ENCODE measurements around the gene FLG.
"Not testable (repeated sequence)": the region's sequence is repeated elsewhere in the genome, so short reads cannot be mapped to it uniquely, and the experiment has no call there.

DNA sequence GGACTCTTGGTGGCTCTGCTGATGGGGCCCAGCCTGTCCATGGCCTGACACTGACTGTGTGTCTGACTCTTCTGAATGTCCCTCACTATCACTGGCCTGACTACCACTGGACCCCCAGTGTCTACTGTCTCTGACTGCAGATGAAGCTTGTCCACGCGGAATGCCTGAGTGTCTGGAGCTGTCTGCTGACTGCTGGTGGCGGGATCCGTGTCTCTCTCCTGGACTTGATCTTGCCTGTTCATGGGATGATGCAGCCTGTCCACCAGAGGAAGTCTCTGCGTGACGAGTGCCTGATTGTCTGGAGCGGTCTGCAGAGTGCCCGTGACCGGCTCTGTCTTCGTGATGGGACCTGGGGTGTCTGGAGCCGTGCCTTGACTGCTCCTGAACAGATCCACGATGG, 20.3 kb downstream of the FLG start:
- TF ChIP-seq POLR2A (IDR thresholded peaks at IDR 0.05) = not testable (repeated sequence)
- TF ChIP-seq, protein P1, sequence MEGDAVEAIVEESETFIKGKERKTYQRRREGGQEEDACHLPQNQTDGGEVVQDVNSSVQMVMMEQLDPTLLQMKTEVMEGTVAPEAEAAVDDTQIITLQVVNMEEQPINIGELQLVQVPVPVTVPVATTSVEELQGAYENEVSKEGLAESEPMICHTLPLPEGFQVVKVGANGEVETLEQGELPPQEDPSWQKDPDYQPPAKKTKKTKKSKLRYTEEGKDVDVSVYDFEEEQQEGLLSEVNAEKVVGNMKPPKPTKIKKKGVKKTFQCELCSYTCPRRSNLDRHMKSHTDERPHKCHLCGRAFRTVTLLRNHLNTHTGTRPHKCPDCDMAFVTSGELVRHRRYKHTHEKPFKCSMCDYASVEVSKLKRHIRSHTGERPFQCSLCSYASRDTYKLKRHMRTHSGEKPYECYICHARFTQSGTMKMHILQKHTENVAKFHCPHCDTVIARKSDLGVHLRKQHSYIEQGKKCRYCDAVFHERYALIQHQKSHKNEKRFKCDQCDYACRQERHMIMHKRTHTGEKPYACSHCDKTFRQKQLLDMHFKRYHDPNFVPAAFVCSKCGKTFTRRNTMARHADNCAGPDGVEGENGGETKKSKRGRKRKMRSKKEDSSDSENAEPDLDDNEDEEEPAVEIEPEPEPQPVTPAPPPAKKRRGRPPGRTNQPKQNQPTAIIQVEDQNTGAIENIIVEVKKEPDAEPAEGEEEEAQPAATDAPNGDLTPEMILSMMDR (IDR thresholded peaks at IDR 0.05) = not testable (repeated sequence)

All from body of pancreas (tissue), 4 donors.